Measurements from ENCODE around the gene FCHSD2.

GRCh38 chr11:73174495-73174791 lies 32.3 kb upstream of the FCHSD2 start:
- TF ChIP-seq CTCF (IDR thresholded peaks at IDR 0.05 in 8 of 11, conservative IDR thresholded peaks at IDR 0.05 in 3 of 11): no peak
- TF ChIP-seq POLR2A (IDR thresholded peaks at IDR 0.05): no peak
